Measurements from ENCODE around the gene NME2. TPM values are rescaled to one million over a fixed set of nuclear protein-coding genes. Genes with fewer than 3 reads are reported as not detected.

The NME2 gene
- total RNA-seq, 1 experiment from 2014 or later, result 826 TPM

- H3F3A ChIP-seq (ENCODE audit: insufficient read depth, low read depth), result peaks cover 16% of the 10 kb centered on the region; the same call in 1 of the 2 replicates
- no peaks in the 10 kb centered on the region for H3K9me3 ChIP-seq (ENCODE audit: insufficient read depth, low read depth)
- no peak for DNase-seq
- H3K4me1 ChIP-seq (replicated peaks; ENCODE audit: insufficient read depth), result peaks cover 22% of the 10 kb centered on the region
- CTCF ChIA-PET, result no interaction called here
- H3K36me3 ChIP-seq (ENCODE audit: low read depth), result no peaks in the 10 kb centered on the region
- H3K4me2 ChIP-seq, result no peak overlapping the region
- BruUV-seq (replicated peaks), result no TSS peak
- no peak overlapping the region for H2AFZ ChIP-seq
- peaks cover 25% of the 10 kb centered on the region for H3K79me2 ChIP-seq (ENCODE audit: low read depth)
- H4K20me1 ChIP-seq (ENCODE audit: insufficient read depth), result no peaks in the 10 kb centered on the region
- POLR2A ChIA-PET (ENCODE audit: unreplicated experiment), result no interaction called here
- no peak overlapping the region for H3K27ac ChIP-seq
- no peaks in the 10 kb centered on the region for H3K9me2 ChIP-seq (ENCODE audit: insufficient read depth)
- TF ChIP-seq EZH2 (IDR thresholded peaks at IDR 0.05; ENCODE audit: low read depth), result no peak
- TF ChIP-seq, protein P1, sequence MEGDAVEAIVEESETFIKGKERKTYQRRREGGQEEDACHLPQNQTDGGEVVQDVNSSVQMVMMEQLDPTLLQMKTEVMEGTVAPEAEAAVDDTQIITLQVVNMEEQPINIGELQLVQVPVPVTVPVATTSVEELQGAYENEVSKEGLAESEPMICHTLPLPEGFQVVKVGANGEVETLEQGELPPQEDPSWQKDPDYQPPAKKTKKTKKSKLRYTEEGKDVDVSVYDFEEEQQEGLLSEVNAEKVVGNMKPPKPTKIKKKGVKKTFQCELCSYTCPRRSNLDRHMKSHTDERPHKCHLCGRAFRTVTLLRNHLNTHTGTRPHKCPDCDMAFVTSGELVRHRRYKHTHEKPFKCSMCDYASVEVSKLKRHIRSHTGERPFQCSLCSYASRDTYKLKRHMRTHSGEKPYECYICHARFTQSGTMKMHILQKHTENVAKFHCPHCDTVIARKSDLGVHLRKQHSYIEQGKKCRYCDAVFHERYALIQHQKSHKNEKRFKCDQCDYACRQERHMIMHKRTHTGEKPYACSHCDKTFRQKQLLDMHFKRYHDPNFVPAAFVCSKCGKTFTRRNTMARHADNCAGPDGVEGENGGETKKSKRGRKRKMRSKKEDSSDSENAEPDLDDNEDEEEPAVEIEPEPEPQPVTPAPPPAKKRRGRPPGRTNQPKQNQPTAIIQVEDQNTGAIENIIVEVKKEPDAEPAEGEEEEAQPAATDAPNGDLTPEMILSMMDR (conservative IDR thresholded peaks at IDR 0.05), result no peak
- H3K27me3 ChIP-seq (ENCODE audit: insufficient read depth, low read depth), result no peaks in the 10 kb centered on the region
- no peak overlapping the region for H3K4me3 ChIP-seq
- intact Hi-C loops (cut with micrococcal nuclease; ENCODE audit: unreplicated experiment), result no loop called here
Measured at GRCh38 chr17:51150932-51151331, 15.3 kb upstream of the NME2 start.

DNA sequence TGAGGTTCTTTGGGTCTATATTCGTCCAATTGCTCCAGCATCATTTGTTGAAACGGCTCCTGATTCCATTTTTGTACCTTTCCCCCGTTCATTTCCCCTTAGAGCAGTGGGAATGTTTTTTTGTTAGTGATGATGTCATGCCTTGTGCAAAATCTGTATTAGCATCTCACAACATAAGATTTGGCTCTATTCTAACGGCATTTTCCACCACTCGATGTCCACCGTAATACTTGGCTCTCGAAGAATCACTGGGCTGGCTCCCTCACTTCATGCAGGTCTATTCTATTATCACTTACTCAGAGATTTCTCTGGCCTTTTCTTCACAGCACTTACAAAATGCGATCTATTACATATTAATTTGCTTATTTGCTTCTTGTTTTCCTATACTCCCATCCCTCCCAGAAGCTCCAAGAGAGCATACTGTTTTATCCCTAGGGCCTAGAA, 13.4 kb upstream of the NME2 start:
- peak overlapping the region; percentile 78 for H3K27ac ChIP-seq
- ChIA-PET CTCF (interaction anchor here (0.6 to 1.9 kb wide), 4 partner anchors 31 to 152 kb away, joined by 3 to 9 read pairs (median 4); no protein-coding TSS in a partner anchor), POLR2A (ENCODE audit: unreplicated experiment) (no interaction called here)
- peaks cover 9% of the 10 kb centered on the region; the same call in 1 of the 2 replicates for H3K36me3 ChIP-seq (ENCODE audit: low read depth)
- no peak for TF ChIP-seq EZH2 (IDR thresholded peaks at IDR 0.05; ENCODE audit: low read depth)
- TF ChIP-seq, protein P1 (conservative IDR thresholded peaks at IDR 0.05), result no peak
- H3K9me3 ChIP-seq (ENCODE audit: insufficient read depth, low read depth), result no peaks in the 10 kb centered on the region
- H3K4me1 ChIP-seq (replicated peaks; ENCODE audit: insufficient read depth), result peaks cover 22% of the 10 kb centered on the region
- H3K4me2 ChIP-seq, result peak overlapping the region; percentile 91
- DNase-seq, result no peak
- TSS peak; percentile 85 for BruUV-seq (replicated peaks)
- H2AFZ ChIP-seq, result peak overlapping the region; percentile 96
- H3F3A ChIP-seq (ENCODE audit: insufficient read depth, low read depth), result peaks cover 16% of the 10 kb centered on the region; the same call in 1 of the 2 replicates
- intact Hi-C loops (cut with micrococcal nuclease; ENCODE audit: unreplicated experiment), result loop anchor here (1.0 to 2.0 kb wide), 6 partner anchors 31 to 605 kb away; partner anchors contain the start of gene SPATA20
- H4K20me1 ChIP-seq (ENCODE audit: insufficient read depth), result no peaks in the 10 kb centered on the region
- H3K27me3 ChIP-seq (ENCODE audit: insufficient read depth, low read depth), result no peaks in the 10 kb centered on the region
- no peaks in the 10 kb centered on the region for H3K9me2 ChIP-seq (ENCODE audit: insufficient read depth)
- H3K79me2 ChIP-seq (ENCODE audit: low read depth), result peaks cover 44% of the 10 kb centered on the region
- H3K4me3 ChIP-seq, result peak overlapping the region; percentile 55

DNA sequence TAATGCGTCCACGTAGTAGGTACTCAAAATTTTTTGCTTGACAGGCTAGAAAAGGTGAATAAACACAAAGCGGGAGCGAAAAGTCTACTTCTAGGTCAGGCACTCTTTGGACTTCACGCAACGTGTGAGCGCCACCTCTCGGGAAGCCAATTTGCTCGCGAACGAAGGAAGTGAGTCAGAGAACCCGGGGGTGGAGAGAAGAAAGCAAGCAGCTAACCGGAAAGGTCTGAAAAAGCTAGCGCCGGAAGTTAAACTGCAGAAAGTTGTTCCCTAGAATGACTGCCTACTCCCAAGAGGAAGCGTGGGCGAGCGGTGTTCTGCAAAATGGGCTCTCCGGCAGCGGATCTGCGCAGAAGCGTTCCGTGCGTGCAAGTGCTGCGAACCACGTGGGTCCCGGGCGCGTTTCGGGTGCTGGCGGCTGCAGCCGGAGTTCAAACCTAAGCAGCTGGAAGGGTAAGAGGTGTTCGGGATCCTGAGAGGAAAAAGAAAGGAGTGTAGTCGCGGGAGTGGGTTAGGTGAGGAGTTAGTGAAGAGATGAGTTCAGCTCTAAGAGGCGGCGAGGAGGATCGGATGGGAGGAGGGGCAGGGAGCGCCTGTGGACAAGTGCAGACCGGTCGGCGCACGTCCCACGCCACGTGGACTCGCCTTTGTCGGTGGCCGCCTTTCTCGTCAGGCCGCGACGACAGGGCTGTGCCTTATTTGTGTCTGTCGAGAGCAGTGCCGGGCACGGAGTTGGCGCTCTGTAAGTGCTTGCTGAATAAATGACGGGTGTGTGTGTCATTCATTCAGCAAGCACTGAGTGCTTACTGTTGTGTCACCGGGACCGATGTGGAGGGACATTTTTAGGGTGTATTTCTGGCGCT, 12.8 kb upstream of the NME2 start, which contains the start of gene NME1:
Gene NME1, plus strand, starts transcription at position 350 of the 863 bp plus-strand sequence. CDS start 2,096 bp downstream, outside the sequence.
- peak; percentile 96 to 99 for DNase-seq
- H3K36me3 ChIP-seq (ENCODE audit: low read depth), result peaks cover 13% of the 10 kb centered on the region; the same call in 1 of the 2 replicates
- no peaks in the 10 kb centered on the region for H3K9me2 ChIP-seq (ENCODE audit: insufficient read depth)
- peaks cover 22% of the 10 kb centered on the region for H3K4me1 ChIP-seq (replicated peaks; ENCODE audit: insufficient read depth)
- peak within 1 kb of the TSS; percentile 91 for H3K4me2 ChIP-seq
- H4K20me1 ChIP-seq (ENCODE audit: insufficient read depth), result no peaks in the 10 kb centered on the region; the same call in 1 of the 2 replicates
- no TSS peak for BruUV-seq (replicated peaks)
- TF ChIP-seq EZH2 (IDR thresholded peaks at IDR 0.05; ENCODE audit: low read depth), result no peak
- TF ChIP-seq, protein P1 (conservative IDR thresholded peaks at IDR 0.05), result peak; percentile 86
- ChIA-PET CTCF (interaction anchor here (0.6 to 1.9 kb wide), 7 partner anchors 16 to 1302 kb away, joined by 3 to 9 read pairs (median 4); partner anchors contain the start of gene SPAG9), POLR2A (ENCODE audit: unreplicated experiment) (interaction anchor here (0.6 kb wide), 4 partner anchors 129 to 420 kb away, joined by 3 to 5 read pairs (median 3); no protein-coding TSS in a partner anchor)
- H2AFZ ChIP-seq, result peak within 1 kb of the TSS; percentile 96
- H3K4me3 ChIP-seq, result peak within 1 kb of the TSS; percentile 72
- H3F3A ChIP-seq (ENCODE audit: insufficient read depth, low read depth), result peaks cover 16% of the 10 kb centered on the region; the same call in 1 of the 2 replicates
- H3K9me3 ChIP-seq (ENCODE audit: insufficient read depth, low read depth), result no peaks in the 10 kb centered on the region
- intact Hi-C loops (cut with micrococcal nuclease; ENCODE audit: unreplicated experiment), result loop anchor here (1.0 to 2.0 kb wide), 6 partner anchors 32 to 606 kb away; partner anchors contain the start of gene SPATA20
- peaks cover 50% of the 10 kb centered on the region for H3K79me2 ChIP-seq (ENCODE audit: low read depth)
- peak within 1 kb of the TSS; percentile 78 for H3K27ac ChIP-seq
- H3K27me3 ChIP-seq (ENCODE audit: insufficient read depth, low read depth), result no peaks in the 10 kb centered on the region
